ENCODE results near the gene SUSD6. TPM values are rescaled to one million over a fixed set of nuclear protein-coding genes. Genes with fewer than 3 reads are reported as not detected.

Gene SUSD6
- total RNA-seq, 1 experiment from 2014 or later = 24.1 TPM

DNA sequence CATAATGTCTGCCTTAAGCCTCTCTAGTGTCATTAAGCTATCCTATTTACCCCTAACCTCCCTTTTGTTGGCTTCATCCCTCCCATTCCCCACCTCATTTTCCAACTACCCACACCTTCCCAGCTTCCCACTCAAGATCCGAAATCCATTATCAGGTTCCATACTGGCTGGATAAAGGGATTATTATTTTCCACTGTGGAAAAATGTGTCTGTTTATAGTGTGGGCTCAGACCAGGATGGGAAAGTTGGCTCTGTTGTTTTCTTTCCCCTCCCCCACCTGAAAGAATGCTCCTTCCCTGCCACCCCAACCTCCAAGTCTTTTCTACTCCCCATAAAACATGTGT, 49.8 kb downstream of the SUSD6 start:
- H3K36me3 ChIP-seq (ENCODE audit: low read depth) = no peaks in the 10 kb centered on the region
- H3K27me3 ChIP-seq (ENCODE audit: insufficient read depth, low read depth) = no peaks in the 10 kb centered on the region
- H3K4me1 ChIP-seq (replicated peaks; ENCODE audit: insufficient read depth) = peaks cover 71% of the 10 kb centered on the region
- no peak overlapping the region for H2AFZ ChIP-seq
- TF ChIP-seq CTCF (conservative IDR thresholded peaks at IDR 0.05) (no peak), EZH2 (IDR thresholded peaks at IDR 0.05; ENCODE audit: low read depth) (no peak)
- no TSS peak for BruUV-seq (replicated peaks)
- CTCF ChIA-PET = no interaction called here
- H3K79me2 ChIP-seq (ENCODE audit: low read depth) = peaks cover 10% of the 10 kb centered on the region; the same call in 1 of the 2 replicates
- no peaks in the 10 kb centered on the region for H4K20me1 ChIP-seq (ENCODE audit: insufficient read depth)
- peaks cover 54% of the 10 kb centered on the region for H3F3A ChIP-seq (ENCODE audit: insufficient read depth, low read depth)
- no peaks in the 10 kb centered on the region for H3K9me3 ChIP-seq (ENCODE audit: insufficient read depth, low read depth)
- H3K4me2 ChIP-seq = no peak overlapping the region
- peak in 1 of 2 experiments; percentile 10 for DNase-seq
- POLR2A ChIA-PET (ENCODE audit: unreplicated experiment) = no interaction called here
- H3K27ac ChIP-seq = no peak overlapping the region
- intact Hi-C loops (cut with micrococcal nuclease; ENCODE audit: unreplicated experiment) = no loop called here
- H3K9me2 ChIP-seq (ENCODE audit: insufficient read depth) = no peaks in the 10 kb centered on the region
- no peak overlapping the region for H3K4me3 ChIP-seq

- TF ChIP-seq EZH2 (IDR thresholded peaks at IDR 0.05; ENCODE audit: low read depth) = no peak
- TF ChIP-seq CTCF (conservative IDR thresholded peaks at IDR 0.05) = no peak
- POLR2A ChIA-PET (ENCODE audit: unreplicated experiment) = interaction anchor here (0.7 kb wide), 1 partner anchor 32 kb away, joined by 3 read pairs; no protein-coding TSS in a partner anchor
- peaks cover 46% of the 10 kb centered on the region for H3F3A ChIP-seq (ENCODE audit: insufficient read depth, low read depth)
- peaks cover 65% of the 10 kb centered on the region for H3K4me1 ChIP-seq (replicated peaks; ENCODE audit: insufficient read depth)
- intact Hi-C loops (cut with micrococcal nuclease; ENCODE audit: unreplicated experiment) = no loop called here
- H3K27me3 ChIP-seq (ENCODE audit: insufficient read depth, low read depth) = no peaks in the 10 kb centered on the region
- H3K4me3 ChIP-seq = no peak overlapping the region
- H4K20me1 ChIP-seq (ENCODE audit: insufficient read depth) = no peaks in the 10 kb centered on the region
- peak in 1 of 2 experiments; percentile 91 for DNase-seq
- no peaks in the 10 kb centered on the region for H3K9me2 ChIP-seq (ENCODE audit: insufficient read depth)
- H2AFZ ChIP-seq = no peak overlapping the region
- CTCF ChIA-PET = interaction anchor here (0.7 kb wide), 1 partner anchor 54 kb away, joined by 3 read pairs; no protein-coding TSS in a partner anchor
- BruUV-seq (replicated peaks) = no TSS peak
- 0 out of 2 replicates have a peak, but pooled peaks cover 5% of the 10 kb centered on the region for H3K79me2 ChIP-seq (ENCODE audit: low read depth)
- H3K4me2 ChIP-seq = peak overlapping the region; percentile 37
- H3K9me3 ChIP-seq (ENCODE audit: insufficient read depth, low read depth) = no peaks in the 10 kb centered on the region
- no peaks in the 10 kb centered on the region for H3K36me3 ChIP-seq (ENCODE audit: low read depth)
- H3K27ac ChIP-seq = peak overlapping the region; percentile 42
Observed at GRCh38 chr14:69662636-69663299, 51.4 kb downstream of the SUSD6 start.

DNA sequence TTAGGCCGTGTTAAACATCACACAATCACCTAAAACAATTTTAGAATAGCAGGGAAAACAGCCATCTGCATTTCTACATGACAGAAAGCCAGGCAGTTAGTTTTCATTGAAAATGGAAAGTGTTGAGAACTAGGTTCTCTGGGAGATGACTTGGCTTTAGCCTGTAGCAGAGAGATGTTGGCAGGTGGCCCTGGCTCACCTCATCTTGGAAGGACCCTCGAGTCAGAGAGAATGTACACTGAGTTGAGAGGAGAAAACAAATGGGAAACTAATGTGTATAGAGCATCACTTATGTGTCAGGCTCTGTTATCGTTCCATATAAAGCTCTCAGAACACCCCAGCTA, 51.9 kb downstream of the SUSD6 start:
- Histone ChIP-seq H4K20me1 (ENCODE audit: insufficient read depth) (no peaks in the 10 kb centered on the region), H3K27ac (peak overlapping the region; percentile 42), H3K9me3 (ENCODE audit: insufficient read depth, low read depth) (no peaks in the 10 kb centered on the region), H3K4me2 (peak overlapping the region; percentile 37), H3K4me3 (no peak overlapping the region), H3K36me3 (ENCODE audit: low read depth) (no peaks in the 10 kb centered on the region), H3F3A (ENCODE audit: insufficient read depth, low read depth) (peaks cover 42% of the 10 kb centered on the region), H3K4me1 (replicated peaks; ENCODE audit: insufficient read depth) (peaks cover 60% of the 10 kb centered on the region), H3K79me2 (ENCODE audit: low read depth) (0 out of 2 replicates have a peak, but pooled peaks cover 5% of the 10 kb centered on the region), H3K27me3 (ENCODE audit: insufficient read depth, low read depth) (no peaks in the 10 kb centered on the region), H2AFZ (no peak overlapping the region), H3K9me2 (ENCODE audit: insufficient read depth) (no peaks in the 10 kb centered on the region)
- no peak for TF ChIP-seq EZH2 (IDR thresholded peaks at IDR 0.05; ENCODE audit: low read depth)
- TF ChIP-seq CTCF (conservative IDR thresholded peaks at IDR 0.05) = no peak
- intact Hi-C loops (cut with micrococcal nuclease; ENCODE audit: unreplicated experiment) = no loop called here
- ChIA-PET CTCF (interaction anchor here (0.7 kb wide), 1 partner anchor 53 kb away, joined by 3 read pairs; no protein-coding TSS in a partner anchor), POLR2A (ENCODE audit: unreplicated experiment) (interaction anchor here (0.7 kb wide), 1 partner anchor 33 kb away, joined by 3 read pairs; no protein-coding TSS in a partner anchor)
- no peak for DNase-seq
- BruUV-seq (replicated peaks) = no TSS peak

Measured in PC-9 (cell line).